ENCODE data around the gene ILDR1. TPM values are rescaled to one million over a fixed set of nuclear protein-coding genes. Genes with fewer than 3 reads are reported as not detected.

The ILDR1 gene
- total and polyA plus RNA-seq, 9 donors: 0.48 to 3.0 (median 0.80) TPM; not detected in 3

- H3K4me1 ChIP-seq (ENCODE audit: insufficient read depth): no peaks in the 10 kb centered on the region
- H3K4me3 ChIP-seq: no peak overlapping the region
- intact Hi-C loops (cut with DNase I): no loop called here
- no peaks in the 10 kb centered on the region for H3K27me3 ChIP-seq
- no peak overlapping the region for H3K27ac ChIP-seq
- 78 to 92% (median 89%) methylated on average over 2 of the region's 2 CpGs for WGBS, 3 donors
- DNase-seq: no peak
- no peaks in the 10 kb centered on the region for H3K36me3 ChIP-seq
- TF ChIP-seq CTCF (IDR thresholded peaks at IDR 0.05) (no peak), POLR2A (IDR thresholded peaks at IDR 0.05) (no peak)
- H3K9me3 ChIP-seq: no peaks in the 10 kb centered on the region
Measured at GRCh38 chr3:121997372-121997771, 24.7 kb downstream of the ILDR1 start.

DNA sequence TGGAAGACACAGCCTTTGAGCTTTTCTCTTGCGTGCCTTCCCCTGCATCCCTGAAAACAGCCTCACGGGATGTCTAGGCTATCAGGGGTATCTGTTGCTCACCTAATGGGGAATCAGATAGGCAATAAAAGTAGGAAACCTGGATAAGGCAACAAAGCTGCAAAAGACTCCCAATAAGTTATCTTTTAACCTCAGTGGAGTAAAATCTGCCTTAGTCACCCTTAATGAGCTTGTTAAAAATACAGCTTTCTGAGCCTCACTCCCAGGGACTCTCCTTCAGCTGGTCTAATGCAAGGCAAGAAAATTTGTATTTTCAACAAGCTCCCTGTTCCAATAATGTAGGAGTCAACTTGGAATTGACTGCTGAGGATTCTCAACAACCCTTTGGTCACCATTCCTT, 25.6 kb downstream of the ILDR1 start:
- no peaks in the 10 kb centered on the region for H3K36me3 ChIP-seq
- intact Hi-C loops (cut with DNase I): no loop called here
- TF ChIP-seq CTCF (IDR thresholded peaks at IDR 0.05) (no peak), POLR2A (IDR thresholded peaks at IDR 0.05) (no peak), EP300 (IDR thresholded peaks at IDR 0.05) (no peak)
- WGBS, 3 donors: 77 to 83% (median 81%) methylated on average over 2 of the region's 2 CpGs
- H3K27me3 ChIP-seq: no peaks in the 10 kb centered on the region
- H3K27ac ChIP-seq: no peak overlapping the region
- no peak for DNase-seq
- no peaks in the 10 kb centered on the region for H3K4me1 ChIP-seq (ENCODE audit: insufficient read depth)
- no peaks in the 10 kb centered on the region for H3K9me3 ChIP-seq
- no peak overlapping the region for H3K4me3 ChIP-seq

- Histone ChIP-seq H3K36me3 (no peaks in the 10 kb centered on the region), H3K4me3 (no peak overlapping the region), H3K9me3 (no peaks in the 10 kb centered on the region), H3K4me1 (ENCODE audit: insufficient read depth) (no peaks in the 10 kb centered on the region), H3K27ac (no peak overlapping the region), H3K27me3 (no peaks in the 10 kb centered on the region)
- no peak for DNase-seq
- intact Hi-C loops (cut with DNase I): no loop called here
- 63 to 67% (median 63%) methylated on average over 14 of the region's 14 CpGs for WGBS, 3 donors
- TF ChIP-seq POLR2A (IDR thresholded peaks at IDR 0.05) (no peak), CTCF (IDR thresholded peaks at IDR 0.05) (no peak), EP300 (IDR thresholded peaks at IDR 0.05) (no peak)
Measured at GRCh38 chr3:121995161-121996137, 26.6 kb downstream of the ILDR1 start.

- Histone ChIP-seq H3K4me3 (no peak overlapping the region), H3K27me3 (no peaks in the 10 kb centered on the region), H3K9me3 (no peaks in the 10 kb centered on the region), H3K4me1 (ENCODE audit: insufficient read depth) (no peaks in the 10 kb centered on the region), H3K27ac (no peak overlapping the region), H3K36me3 (no peaks in the 10 kb centered on the region)
- intact Hi-C loops (cut with DNase I): no loop called here
- no peak for DNase-seq
- no peak for TF ChIP-seq POLR2A (IDR thresholded peaks at IDR 0.05)
- no peak for TF ChIP-seq CTCF (IDR thresholded peaks at IDR 0.05)
- WGBS, 3 donors: 87 to 94% (median 90%) methylated on average over 3 of the region's 3 CpGs
Measured at GRCh38 chr3:121994551-121994950, 27.5 kb downstream of the ILDR1 start.
